CD4-positive, alpha-beta T cell (primary cell): ENCODE results near the gene GPR15LG. TPM values are rescaled to one million over a fixed set of nuclear protein-coding genes. Genes with fewer than 3 reads are reported as not detected.

ENCODE experiments used
- ATAC-seq: fragments of 200-7000 bp; cut with Tn5 transposase; one replicate; pipeline ENCODE4 v1.10.0; 2022; ENCODE audit warnings: mild to moderate bottlenecking; ENCODE audit not compliant: poor library complexity
- CTCF ChIA-PET: fragments of 350-600 bp; sonication (Branson Sonifier 250); formaldehyde crosslinking; loops from one replicate; lab custom pipeline; 2021; ENCODE audit warnings: antibody characterized with exemption, inconsistent platforms; lab: Charles Lee
- POLR2A ChIA-PET: fragments of 350-600 bp; sonication (Branson Sonifier 250); formaldehyde crosslinking; loops from one replicate; lab custom pipeline; 2021; ENCODE audit warnings: antibody characterized with exemption, inconsistent platforms; lab: Charles Lee
- DNase-seq, 14 experiments: peaks; one replicate each; pipeline ENCODE4 v3.0.0-alpha.2; 2013 to 2020; ENCODE audit warnings: mixed read lengths in 2 of 14
- H3K27ac ChIP-seq, 2 donors: one replicate each; pipeline versions ENCODE4 v1.5.1 to v1.7.0; 2013; ENCODE audit warnings: low read length in 2 of 2, low read depth in 1 of 2, mild to moderate bottlenecking in 1 of 2
- H3K27me3 ChIP-seq, 2 experiments: 1 replicate in 1 of 2; 2 replicates in 1 of 2; pipeline versions ENCODE4 v1.6.1 to v1.7.0; 2013; ENCODE audit warnings: low read length in 2 of 2, control low read depth in 1 of 2, mild to moderate bottlenecking in 1 of 2, moderate library complexity in 1 of 2; ENCODE audit not compliant: insufficient read depth in 2 of 2, control insufficient read depth in 1 of 2
- H3K36me3 ChIP-seq: one replicate; pipeline ENCODE4 v1.6.1; 2013; ENCODE audit warnings: low read length, control low read depth; ENCODE audit not compliant: insufficient read depth
- H3K4me1 ChIP-seq: one replicate; pipeline ENCODE4 v1.6.1; 2013; ENCODE audit warnings: low read length, control low read depth; ENCODE audit not compliant: insufficient read depth
- H3K4me3 ChIP-seq: one replicate; pipeline ENCODE4 v1.5.1; 2013; ENCODE audit warnings: mild to moderate bottlenecking, low read length, moderate library complexity
- H3K9me3 ChIP-seq, 2 experiments: 1 replicate in 1 of 2; 2 replicates in 1 of 2; pipeline versions ENCODE4 v1.6.1 to v1.7.0; 2013; ENCODE audit warnings: low read length in 2 of 2, mild to moderate bottlenecking in 2 of 2, control low read depth in 1 of 2, moderate library complexity in 1 of 2; ENCODE audit not compliant: control insufficient read depth in 1 of 2, insufficient read depth in 1 of 2
- H3K27ac Mint-ChIP-seq: one replicate; pipeline ENCODE4 v1.8.0; 2020; ENCODE audit warnings: mixed read lengths
- H3K27me3 Mint-ChIP-seq: one replicate; pipeline ENCODE4 v1.8.0; 2021; ENCODE audit warnings: mixed read lengths
- H3K36me3 Mint-ChIP-seq: one replicate; pipeline ENCODE4 v1.8.0; 2021; ENCODE audit warnings: low read depth, mixed read lengths
- H3K4me1 Mint-ChIP-seq: one replicate; pipeline ENCODE4 v1.8.0; 2021; ENCODE audit warnings: low read depth, mixed read lengths
- H3K4me3 Mint-ChIP-seq: one replicate; pipeline ENCODE4 v1.8.0; 2020; ENCODE audit warnings: mild to moderate bottlenecking, mixed read lengths
- H3K9me3 Mint-ChIP-seq: one replicate; pipeline ENCODE4 v1.8.0; 2020; ENCODE audit warnings: mixed read lengths
- intact Hi-C, 2 experiments: fragments of 100-400 bp; cut with DNase I in 1 of 2; cut with micrococcal nuclease in 1 of 2; formaldehyde crosslinking; loops; one replicate each; pipeline versions ENCODE4 v1.15.1 to v1.9.0; 2023 to 2025; cut with DNase I, micrococcal nuclease
- total RNA-seq, 174 experiments: library from RNA in 2 of 174; stranded (reverse) in 2 of 174; gene quantifications; one replicate each; pipeline ENCODE4 v1.2.3 and lab custom pipeline; 2021 to 2026
- TF ChIP-seq, protein P1 (sequence below): fragments of 200-600 bp; IDR thresholded peaks from one replicate; pipeline ENCODE4 v1.8.0; 2022; ENCODE audit warnings: antibody characterized with exemption, mild to moderate bottlenecking

Gene GPR15LG
- total RNA-seq, 2 experiments from 2014 or later = not detected

DNA sequence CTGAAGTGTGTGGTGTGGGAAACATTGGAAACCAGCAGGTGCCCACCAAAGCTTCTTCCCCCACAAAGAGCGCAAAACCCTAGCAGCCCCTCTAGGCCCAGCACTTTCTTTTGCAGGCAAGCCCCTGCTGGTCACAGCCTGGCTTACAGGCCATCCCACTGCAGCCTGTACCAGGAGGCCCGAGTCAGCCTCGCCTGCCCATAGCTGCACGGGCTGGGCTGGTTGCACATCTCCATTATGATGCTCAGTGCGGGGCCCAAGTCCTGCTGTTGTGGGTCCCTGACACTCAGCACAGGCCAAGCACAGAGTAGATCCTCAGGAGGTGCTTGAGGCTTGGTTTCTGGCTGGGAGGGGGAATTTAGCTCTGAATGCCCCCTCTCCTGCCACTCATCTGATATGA is 28.7 kb downstream of the GPR15LG start:
- ChIA-PET CTCF (no interaction called here), POLR2A (no interaction called here)
- no peaks in the 10 kb centered on the region for H3K9me3 Mint-ChIP-seq
- no peaks in the 10 kb centered on the region for H3K4me1 Mint-ChIP-seq
- no peaks in the 10 kb centered on the region for H3K36me3 Mint-ChIP-seq
- H3K9me3 ChIP-seq = no peaks in the 10 kb centered on the region
- peaks cover 21% of the 10 kb centered on the region for H3K27me3 Mint-ChIP-seq
- no peaks in the 10 kb centered on the region for H3K4me1 ChIP-seq
- H3K4me3 Mint-ChIP-seq = no peak overlapping the region
- no peak overlapping the region for H3K27ac Mint-ChIP-seq
- H3K36me3 ChIP-seq = no peaks in the 10 kb centered on the region
- intact Hi-C loops = no loop called here
- peaks cover 0 to 4% of the 10 kb centered on the region in 2 experiments for H3K27me3 ChIP-seq
- TF ChIP-seq, protein P1, sequence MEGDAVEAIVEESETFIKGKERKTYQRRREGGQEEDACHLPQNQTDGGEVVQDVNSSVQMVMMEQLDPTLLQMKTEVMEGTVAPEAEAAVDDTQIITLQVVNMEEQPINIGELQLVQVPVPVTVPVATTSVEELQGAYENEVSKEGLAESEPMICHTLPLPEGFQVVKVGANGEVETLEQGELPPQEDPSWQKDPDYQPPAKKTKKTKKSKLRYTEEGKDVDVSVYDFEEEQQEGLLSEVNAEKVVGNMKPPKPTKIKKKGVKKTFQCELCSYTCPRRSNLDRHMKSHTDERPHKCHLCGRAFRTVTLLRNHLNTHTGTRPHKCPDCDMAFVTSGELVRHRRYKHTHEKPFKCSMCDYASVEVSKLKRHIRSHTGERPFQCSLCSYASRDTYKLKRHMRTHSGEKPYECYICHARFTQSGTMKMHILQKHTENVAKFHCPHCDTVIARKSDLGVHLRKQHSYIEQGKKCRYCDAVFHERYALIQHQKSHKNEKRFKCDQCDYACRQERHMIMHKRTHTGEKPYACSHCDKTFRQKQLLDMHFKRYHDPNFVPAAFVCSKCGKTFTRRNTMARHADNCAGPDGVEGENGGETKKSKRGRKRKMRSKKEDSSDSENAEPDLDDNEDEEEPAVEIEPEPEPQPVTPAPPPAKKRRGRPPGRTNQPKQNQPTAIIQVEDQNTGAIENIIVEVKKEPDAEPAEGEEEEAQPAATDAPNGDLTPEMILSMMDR = no peak
- no peak overlapping the region for H3K4me3 ChIP-seq
- DNase-seq = no peak
- ATAC-seq = no peak
- no peak overlapping the region for H3K27ac ChIP-seq

DNA sequence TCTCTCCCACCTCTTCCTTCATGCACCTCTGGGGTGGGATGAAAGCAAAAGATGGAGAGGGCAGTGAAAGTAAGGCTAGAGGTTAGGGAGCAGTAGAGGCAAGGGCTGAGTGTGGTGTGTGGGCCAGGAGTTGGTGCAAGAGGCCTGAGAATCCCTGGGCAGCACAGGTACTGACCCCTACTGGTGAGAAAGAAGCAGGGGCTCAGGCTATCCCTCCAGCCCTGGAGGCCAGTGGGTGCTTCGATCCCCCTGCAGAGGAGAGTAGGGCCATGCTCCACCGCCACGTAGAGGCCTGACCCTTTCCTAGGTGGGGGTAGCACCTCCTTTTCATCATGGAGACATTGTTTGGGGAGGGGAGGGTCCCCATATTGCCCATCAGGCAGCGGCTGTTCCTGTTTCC is 30.5 kb downstream of the GPR15LG start:
- peaks cover 15% of the 10 kb centered on the region for H3K27me3 Mint-ChIP-seq
- Histone ChIP-seq H3K9me3 (no peaks in the 10 kb centered on the region), H3K4me3 (no peak overlapping the region), H3K27ac (no peak overlapping the region), H3K27me3 (no peaks in the 10 kb centered on the region), H3K4me1 (no peaks in the 10 kb centered on the region), H3K36me3 (no peaks in the 10 kb centered on the region)
- ChIA-PET POLR2A (no interaction called here), CTCF (no interaction called here)
- DNase-seq = no peak
- H3K9me3 Mint-ChIP-seq = no peaks in the 10 kb centered on the region
- no peak for ATAC-seq
- TF ChIP-seq, protein P1 = no peak
- H3K4me3 Mint-ChIP-seq = no peak overlapping the region
- H3K36me3 Mint-ChIP-seq = no peaks in the 10 kb centered on the region
- no peak overlapping the region for H3K27ac Mint-ChIP-seq
- intact Hi-C loops = no loop called here
- H3K4me1 Mint-ChIP-seq = no peaks in the 10 kb centered on the region

DNA sequence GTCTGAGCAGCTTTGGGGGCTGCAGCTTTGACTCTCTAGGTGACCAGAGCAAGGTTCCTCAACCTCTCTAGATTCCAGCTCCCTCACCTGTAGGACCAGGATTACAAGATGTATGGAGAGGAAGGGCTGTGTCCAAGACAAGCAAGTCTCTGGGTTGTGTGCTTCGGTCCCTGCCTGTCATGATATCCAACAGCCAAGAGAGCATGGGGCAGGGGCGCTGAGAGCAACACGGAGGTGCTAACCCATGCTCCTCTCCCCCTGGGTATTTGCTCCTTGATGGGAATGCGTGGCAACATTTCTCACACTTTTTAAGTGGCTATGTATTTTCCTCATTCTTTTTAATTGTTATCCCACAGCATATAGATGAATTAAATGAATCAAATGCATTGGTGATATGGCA is 31.0 kb downstream of the GPR15LG start:
- no peak overlapping the region for H3K27ac Mint-ChIP-seq
- H3K27me3 ChIP-seq = no peaks in the 10 kb centered on the region
- H3K4me3 Mint-ChIP-seq = no peak overlapping the region
- H3K4me1 Mint-ChIP-seq = no peaks in the 10 kb centered on the region
- H3K36me3 Mint-ChIP-seq = no peaks in the 10 kb centered on the region
- ChIA-PET CTCF (no interaction called here), POLR2A (no interaction called here)
- TF ChIP-seq, protein P1 = no peak
- ATAC-seq (no peak), DNase-seq (no peak)
- no peak overlapping the region for H3K27ac ChIP-seq
- H3K9me3 ChIP-seq = no peaks in the 10 kb centered on the region
- no peak overlapping the region for H3K4me3 ChIP-seq
- peaks cover 15% of the 10 kb centered on the region for H3K27me3 Mint-ChIP-seq
- no peaks in the 10 kb centered on the region for H3K4me1 ChIP-seq
- intact Hi-C loops = loop anchor here (1.0 kb wide), 2 partner anchors 56 to 59 kb away; no protein-coding TSS in a partner anchor
- H3K36me3 ChIP-seq = no peaks in the 10 kb centered on the region
- H3K9me3 Mint-ChIP-seq = no peaks in the 10 kb centered on the region
